Ramos (cell line): ENCODE data around the gene USP34.
"Not testable (repeated sequence)": the region's sequence is repeated elsewhere in the genome, so short reads cannot be mapped to it uniquely, and the experiment has no call there.

Experiments used
- in situ Hi-C: fragments of 300-500 bp; cut with MboI; formaldehyde crosslinking; loops from one replicate; pipeline ENCODE4 v1.14.3; 2022; ENCODE audit warnings: low sequenced_read_pairs; ENCODE audit not compliant: unreplicated experiment

USP34 gene

GRCh38 chr2:61176755-61177726 lies 293.8 kb downstream of the USP34 start:
- in situ Hi-C loops = no loop called here

- in situ Hi-C loops = no loop called here
Observed at GRCh38 chr2:61175036-61175435, 295.9 kb downstream of the USP34 start.

- in situ Hi-C loops = no loop called here
Observed at GRCh38 chr2:61173116-61173515, 297.8 kb downstream of the USP34 start.

GRCh38 chr2:61172671-61173070 lies 298.2 kb downstream of the USP34 start:
- in situ Hi-C loops = no loop called here

DNA sequence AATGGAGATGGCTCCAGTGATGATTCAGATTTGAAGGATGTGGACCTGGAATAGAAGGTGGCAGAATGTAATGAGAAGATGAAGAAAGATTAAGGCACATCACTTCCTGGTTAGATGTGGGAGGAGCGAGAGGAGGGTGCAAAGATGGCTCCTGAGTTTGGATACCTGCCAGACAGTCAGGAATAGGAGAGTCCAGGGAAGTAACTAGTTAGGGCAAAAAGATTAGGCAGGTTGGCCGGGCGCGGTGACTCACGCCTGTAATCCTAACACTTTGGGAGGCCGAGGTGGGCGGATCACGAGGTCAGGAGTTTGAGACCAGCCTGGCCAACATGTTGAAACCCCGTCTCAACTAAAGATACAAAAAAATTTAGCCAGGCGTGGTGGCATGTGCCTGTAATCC lies 303.3 kb downstream of the USP34 start:
- in situ Hi-C loops = no loop called here

DNA sequence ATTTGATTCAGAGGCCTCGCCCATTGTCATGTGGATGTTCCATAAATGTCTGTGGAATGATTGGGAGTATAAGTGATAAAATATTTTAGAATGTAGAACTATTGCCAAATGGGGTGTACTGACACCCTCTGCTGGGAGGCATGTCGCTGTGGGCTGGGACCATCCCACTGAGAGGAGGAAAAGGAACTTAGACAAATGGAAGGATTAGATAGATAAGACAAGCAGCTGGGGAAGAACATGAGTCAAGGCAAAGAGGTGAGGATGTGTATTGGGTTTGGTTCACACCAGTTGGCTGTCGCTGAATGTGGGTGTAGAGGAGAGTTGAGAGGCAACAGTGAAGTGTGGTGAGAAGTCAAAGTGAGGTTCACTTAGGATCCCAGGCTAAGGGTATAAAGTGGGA lies 304.9 kb downstream of the USP34 start:
- in situ Hi-C loops = no loop called here

DNA sequence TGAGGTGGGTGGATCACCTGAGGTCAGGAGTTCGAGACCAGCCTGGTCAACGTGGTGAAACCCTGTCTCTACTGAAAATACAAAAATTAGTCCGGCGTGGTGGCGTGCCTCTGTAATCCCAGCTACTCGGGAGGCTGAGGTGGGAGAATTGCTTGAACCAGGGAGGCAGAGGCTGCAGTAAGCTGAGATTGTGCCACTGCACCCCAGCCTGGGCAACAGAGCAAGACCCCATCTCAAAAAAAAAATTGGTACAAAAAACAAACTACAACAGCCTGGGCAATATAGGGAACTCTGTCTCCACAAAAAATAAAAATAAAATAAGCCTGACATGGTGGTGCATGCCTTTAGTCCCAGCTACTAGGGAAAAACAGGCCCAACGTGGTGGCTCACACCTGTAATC lies 305.8 kb downstream of the USP34 start:
- in situ Hi-C loops = not testable (repeated sequence)

DNA sequence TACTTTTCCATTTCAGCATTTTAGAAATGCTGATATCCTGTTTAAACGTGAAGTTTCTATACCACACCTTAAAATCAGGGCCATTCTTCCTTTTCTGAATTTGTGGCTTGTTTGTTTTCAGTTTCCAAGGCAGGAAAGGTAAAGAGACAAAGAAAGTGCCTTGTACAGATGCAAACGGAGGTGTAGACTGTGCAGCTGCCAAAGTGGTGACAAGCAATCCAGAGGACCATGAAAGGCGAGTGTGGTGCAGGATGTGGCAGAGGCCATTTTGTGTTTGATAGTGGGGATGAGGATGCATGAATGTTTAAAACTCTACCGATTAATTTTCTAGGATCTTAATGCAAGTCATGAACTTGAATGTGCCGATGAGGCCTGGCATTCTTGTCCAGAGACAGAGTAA lies 308.2 kb downstream of the USP34 start:
- in situ Hi-C loops = no loop called here

DNA sequence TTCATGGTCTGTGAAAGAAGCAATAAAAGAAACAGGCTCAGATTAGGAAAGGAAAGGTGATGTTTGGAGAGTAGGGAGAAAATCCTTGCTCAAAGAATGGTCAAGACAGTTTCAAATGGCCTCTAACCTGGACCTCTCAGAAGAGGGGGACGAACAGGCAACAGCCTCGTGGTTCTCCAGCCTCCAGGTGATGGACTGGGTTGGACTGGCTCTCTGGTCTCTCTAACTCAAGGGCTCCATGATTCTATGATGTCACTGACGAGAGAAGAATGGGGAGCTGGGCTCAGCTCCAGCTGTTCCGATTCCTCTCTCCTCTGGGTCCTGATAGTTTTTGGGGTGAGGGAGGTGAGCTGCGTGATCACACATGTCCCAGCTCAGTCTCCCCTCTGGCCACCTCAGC lies 309.0 kb downstream of the USP34 start, which contains the start of gene C2orf74:
C2orf74 (plus strand) TSS at position 301 of the 400 bp plus-strand sequence. CDS start 327 bp downstream, outside the sequence.
- in situ Hi-C loops = no loop called here

GRCh38 chr2:61158356-61158955 lies 312.4 kb downstream of the USP34 start:
- in situ Hi-C loops = no loop called here

DNA sequence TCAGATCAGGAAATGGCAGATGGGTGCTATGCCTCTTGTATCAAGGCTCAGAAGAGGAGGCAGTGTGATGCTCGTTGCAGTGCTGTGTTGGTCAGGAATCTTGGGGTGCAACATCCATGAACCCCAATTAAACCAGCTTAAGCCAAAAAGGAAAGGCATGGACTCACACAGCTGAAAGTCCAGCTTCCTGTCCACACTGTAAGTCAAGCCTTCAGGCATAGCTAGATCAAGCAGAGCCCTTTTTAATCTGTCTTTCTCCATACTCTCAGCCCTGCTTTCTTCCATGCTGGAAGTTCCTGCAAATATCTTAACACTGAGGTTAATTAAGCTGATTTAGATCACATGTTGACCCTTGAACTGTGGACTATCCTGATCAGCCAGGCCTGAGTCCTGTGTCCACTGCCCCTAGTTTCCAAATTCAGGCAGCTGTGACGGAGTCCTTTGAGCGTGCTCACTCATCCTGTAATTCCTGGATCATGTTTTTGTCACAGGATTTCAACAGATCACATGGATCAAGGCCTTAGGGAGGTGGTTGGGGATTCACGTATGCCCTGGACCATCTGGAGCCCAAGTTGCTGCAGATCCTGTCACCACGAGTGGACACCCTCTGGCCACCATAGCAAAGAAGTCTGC lies 313.4 kb downstream of the USP34 start:
- in situ Hi-C loops = no loop called here

- in situ Hi-C loops = no loop called here
Observed at GRCh38 chr2:61151436-61151835, 319.5 kb downstream of the USP34 start.

DNA sequence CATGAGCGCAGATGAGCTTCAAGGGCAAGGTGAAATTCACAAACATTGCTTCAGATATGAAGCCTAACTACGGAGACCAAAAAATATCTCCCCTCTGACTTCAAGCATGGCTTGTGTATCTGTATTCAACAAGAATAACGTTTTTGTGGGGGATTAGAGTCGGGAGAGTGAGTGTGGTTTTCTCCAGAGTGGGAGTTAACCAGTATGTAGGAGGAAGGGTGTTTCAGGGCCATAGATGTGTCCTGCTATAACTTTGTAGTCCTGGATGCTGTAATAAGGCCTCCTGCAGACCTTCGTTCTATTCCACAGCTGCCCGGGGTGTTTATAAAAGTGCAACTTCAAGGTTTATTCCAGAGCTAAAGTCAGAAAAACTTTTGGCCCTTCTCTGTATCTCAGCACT lies 321.8 kb downstream of the USP34 start:
- in situ Hi-C loops = no loop called here

- in situ Hi-C loops = not testable (repeated sequence)
Observed at GRCh38 chr2:61148091-61148490, 322.8 kb downstream of the USP34 start.

GRCh38 chr2:61145990-61146389 lies 324.9 kb downstream of the USP34 start:
- in situ Hi-C loops = no loop called here

GRCh38 chr2:61144697-61145268 lies 326.1 kb downstream of the USP34 start:
- in situ Hi-C loops = no loop called here

GRCh38 chr2:61141151-61141550 lies 329.7 kb downstream of the USP34 start:
- in situ Hi-C loops = no loop called here

DNA sequence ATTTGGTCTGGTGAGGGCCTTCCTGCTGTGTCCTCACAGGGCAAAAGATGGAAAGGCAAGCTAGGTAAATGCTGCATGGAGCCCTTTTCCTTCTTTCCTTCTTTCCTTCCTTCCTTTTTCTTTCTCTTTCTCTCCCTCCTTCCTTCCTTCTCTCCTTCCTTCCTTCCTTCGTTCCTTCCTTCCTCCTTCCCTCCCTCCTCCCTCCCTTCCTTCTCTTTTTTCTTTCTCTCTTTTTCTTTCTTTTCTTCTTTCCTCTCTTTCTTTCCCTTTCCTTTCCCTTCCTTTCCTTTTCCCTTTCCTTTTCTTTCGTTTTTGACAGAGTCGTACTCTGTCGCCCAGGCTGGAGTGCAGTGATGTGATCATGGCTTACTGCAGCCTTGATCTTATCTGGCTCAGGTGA lies 332.0 kb downstream of the USP34 start:
- in situ Hi-C loops = no loop called here
